ENCODE results near the gene CSRP2. TPM values are rescaled to one million over a fixed set of nuclear protein-coding genes. Genes with fewer than 3 reads are reported as not detected.

The CSRP2 gene
- total RNA-seq, 6 experiments from 2014 or later, result 13.4 to 35.1 (median 22.4) TPM

DNA sequence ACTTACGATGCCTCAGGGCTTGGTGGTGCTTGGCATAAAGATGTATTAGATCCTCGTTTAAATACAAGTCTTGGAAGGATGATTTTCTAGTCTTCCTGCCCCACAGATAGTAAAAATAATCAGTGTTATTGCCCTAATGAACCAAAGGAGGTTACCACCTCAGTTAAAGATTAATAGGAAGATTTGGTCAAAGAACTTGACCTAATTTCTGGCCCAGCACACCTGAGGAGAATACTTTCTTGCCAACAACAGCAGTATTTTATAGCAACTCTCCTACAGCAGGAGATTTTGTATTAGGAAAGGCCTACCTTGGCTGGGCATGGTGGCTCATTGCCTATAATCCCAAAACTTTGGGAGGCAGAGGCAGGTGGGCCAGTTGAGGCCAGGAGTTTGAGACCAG is 31.6 kb downstream of the CSRP2 start:
- Histone ChIP-seq H3K36me3 (peaks cover 0 to 15% (median 2%) of the 10 kb centered on the region in 4 donors), H3K4me3 (no peak overlapping the region), H3K4me1 (peaks cover 0 to 6% (median 0%) of the 10 kb centered on the region in 4 donors), H3K9me3 (no peaks in the 10 kb centered on the region), H3K27ac (no peak overlapping the region), H3K27me3 (no peaks in the 10 kb centered on the region)
- no peak for DNase-seq
- TF ChIP-seq POLR2A (IDR thresholded peaks at IDR 0.05), result no peak
- TF ChIP-seq, protein P1, sequence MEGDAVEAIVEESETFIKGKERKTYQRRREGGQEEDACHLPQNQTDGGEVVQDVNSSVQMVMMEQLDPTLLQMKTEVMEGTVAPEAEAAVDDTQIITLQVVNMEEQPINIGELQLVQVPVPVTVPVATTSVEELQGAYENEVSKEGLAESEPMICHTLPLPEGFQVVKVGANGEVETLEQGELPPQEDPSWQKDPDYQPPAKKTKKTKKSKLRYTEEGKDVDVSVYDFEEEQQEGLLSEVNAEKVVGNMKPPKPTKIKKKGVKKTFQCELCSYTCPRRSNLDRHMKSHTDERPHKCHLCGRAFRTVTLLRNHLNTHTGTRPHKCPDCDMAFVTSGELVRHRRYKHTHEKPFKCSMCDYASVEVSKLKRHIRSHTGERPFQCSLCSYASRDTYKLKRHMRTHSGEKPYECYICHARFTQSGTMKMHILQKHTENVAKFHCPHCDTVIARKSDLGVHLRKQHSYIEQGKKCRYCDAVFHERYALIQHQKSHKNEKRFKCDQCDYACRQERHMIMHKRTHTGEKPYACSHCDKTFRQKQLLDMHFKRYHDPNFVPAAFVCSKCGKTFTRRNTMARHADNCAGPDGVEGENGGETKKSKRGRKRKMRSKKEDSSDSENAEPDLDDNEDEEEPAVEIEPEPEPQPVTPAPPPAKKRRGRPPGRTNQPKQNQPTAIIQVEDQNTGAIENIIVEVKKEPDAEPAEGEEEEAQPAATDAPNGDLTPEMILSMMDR (IDR thresholded peaks at IDR 0.05), result no peak
- 69% methylated on average over 2 of the region's 2 CpGs for WGBS (ENCODE audit: insufficient coverage, low coverage, low lambda C conversion rate, missing lambda C conversion rate)
- intact Hi-C loops (cut with DNase I), result no loop called here
- peak in 1 of 4 donors; percentile 66 for ATAC-seq

DNA sequence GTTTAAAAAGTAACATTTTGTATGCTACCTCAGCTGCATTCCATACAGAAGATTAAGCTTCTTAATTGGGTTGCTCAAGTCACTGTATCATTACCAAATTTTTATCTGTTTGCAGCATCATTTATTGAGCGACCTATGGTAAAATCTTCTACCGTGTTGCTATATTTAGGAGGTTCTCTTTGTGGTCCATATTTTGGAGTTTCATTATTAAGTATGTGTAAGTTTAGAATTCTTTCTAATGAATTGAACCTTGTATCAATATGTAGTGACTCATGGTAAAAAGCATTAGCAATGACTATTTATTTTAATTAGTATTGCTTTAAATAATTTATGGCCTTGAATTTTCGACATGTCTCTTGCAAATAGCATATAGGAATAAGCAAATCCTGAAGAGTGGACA is 42.2 kb downstream of the CSRP2 start:
- ATAC-seq, result no peak
- WGBS (ENCODE audit: insufficient coverage, low coverage, low lambda C conversion rate, missing lambda C conversion rate), result 62% methylated on average over 3 of the region's 3 CpGs
- no peak for TF ChIP-seq POLR2A (IDR thresholded peaks at IDR 0.05)
- TF ChIP-seq, protein P1 (IDR thresholded peaks at IDR 0.05), result no peak
- intact Hi-C loops (cut with DNase I), result no loop called here
- DNase-seq, result no peak
- Histone ChIP-seq H3K27ac (no peak overlapping the region), H3K4me1 (no peaks in the 10 kb centered on the region), H3K36me3 (peaks cover 0 to under 1% (median 0%) of the 10 kb centered on the region in 4 donors), H3K4me3 (no peak overlapping the region), H3K9me3 (no peaks in the 10 kb centered on the region), H3K27me3 (no peaks in the 10 kb centered on the region)

DNA sequence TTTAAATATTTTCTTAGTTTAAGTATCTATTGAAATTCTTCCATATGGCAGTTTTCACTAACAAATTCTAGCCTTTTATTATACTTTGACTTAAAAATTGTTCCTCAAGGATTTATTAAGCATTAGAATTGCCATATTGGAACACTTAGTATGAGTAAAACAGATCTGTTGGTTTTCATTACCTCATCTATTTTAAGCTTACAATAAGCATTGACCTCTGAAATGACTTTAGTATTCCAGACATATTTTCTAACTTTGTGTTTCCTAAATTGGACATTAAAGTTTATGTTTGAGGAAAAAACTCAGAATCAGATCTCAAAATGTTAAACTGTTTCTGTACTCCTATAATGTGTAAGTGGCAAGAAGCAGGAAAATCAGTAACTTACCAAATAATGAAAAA is 48.4 kb downstream of the CSRP2 start:
- peaks cover 0 to 6% (median 2%) of the 10 kb centered on the region in 4 donors for H3K36me3 ChIP-seq
- H3K9me3 ChIP-seq, result no peaks in the 10 kb centered on the region
- intact Hi-C loops (cut with DNase I), result no loop called here
- no peak overlapping the region for H3K27ac ChIP-seq
- TF ChIP-seq POLR2A (IDR thresholded peaks at IDR 0.05), result no peak
- TF ChIP-seq, protein P1 (IDR thresholded peaks at IDR 0.05), result no peak
- no peak overlapping the region for H3K4me3 ChIP-seq
- H3K4me1 ChIP-seq, result no peaks in the 10 kb centered on the region
- H3K27me3 ChIP-seq, result no peaks in the 10 kb centered on the region
- no peak for DNase-seq
- ATAC-seq, result no peak

DNA sequence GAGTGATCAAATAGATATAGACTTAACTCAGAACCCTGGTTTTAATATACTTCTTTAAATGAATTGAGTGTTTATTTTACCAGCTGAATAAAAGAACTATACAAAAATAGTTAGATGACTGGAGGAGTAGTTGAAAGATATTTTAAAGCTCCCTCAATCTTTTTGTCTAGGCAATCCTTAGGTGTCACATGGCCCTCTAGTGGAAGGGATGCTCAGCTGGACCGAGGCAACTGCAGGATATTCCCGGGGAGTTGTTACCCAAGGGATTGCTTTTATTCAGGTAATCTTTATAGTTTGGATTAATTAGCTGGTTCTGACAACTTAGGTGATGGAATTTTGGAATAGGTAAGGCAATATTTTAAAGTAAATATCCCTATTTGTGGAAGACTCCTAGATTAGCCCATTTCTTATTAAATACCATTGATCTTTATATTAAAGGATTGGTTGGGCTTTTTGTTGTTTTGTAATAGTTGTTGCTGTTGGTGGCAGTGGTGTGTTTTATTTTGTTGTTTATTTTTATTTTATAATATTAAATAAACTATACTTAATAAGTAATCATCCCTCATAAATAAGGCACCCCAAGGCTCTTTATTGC is 57.8 kb downstream of the CSRP2 start:
- Histone ChIP-seq H3K27me3 (no peaks in the 10 kb centered on the region), H3K4me3 (no peak overlapping the region), H3K36me3 (no peaks in the 10 kb centered on the region), H3K4me1 (no peaks in the 10 kb centered on the region), H3K9me3 (no peaks in the 10 kb centered on the region), H3K27ac (no peak overlapping the region)
- no peak for DNase-seq
- intact Hi-C loops (cut with DNase I), result no loop called here
- no peak for TF ChIP-seq POLR2A (IDR thresholded peaks at IDR 0.05)
- TF ChIP-seq, protein P1 (IDR thresholded peaks at IDR 0.05), result peak in 3 of 4 donors; percentile 57 to 61 (median 59)
- peak; percentile 68 to 82 (median 79) for ATAC-seq
- WGBS (ENCODE audit: insufficient coverage, low coverage, low lambda C conversion rate, missing lambda C conversion rate), result 12% methylated on average over 2 of the region's 2 CpGs

DNA sequence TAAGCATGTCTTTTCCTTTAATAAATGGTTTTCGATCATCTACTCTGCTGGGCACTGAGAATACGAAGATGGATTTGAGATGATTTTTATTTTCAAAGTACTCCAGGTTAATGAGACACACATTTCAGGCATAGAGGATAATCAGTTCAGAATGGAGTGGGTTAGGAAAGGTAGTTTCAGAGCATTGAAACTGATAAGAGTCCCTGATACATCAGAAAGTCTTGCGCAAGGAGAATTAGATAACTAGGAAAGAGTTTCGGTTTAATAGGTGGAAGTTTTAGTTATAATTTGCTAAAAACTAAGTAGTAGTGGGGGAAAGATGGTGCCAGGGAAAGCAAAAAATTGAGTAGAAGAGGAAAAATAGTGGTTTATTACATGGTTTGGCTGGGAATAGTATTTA is 64.8 kb downstream of the CSRP2 start:
- TF ChIP-seq POLR2A (IDR thresholded peaks at IDR 0.05), result no peak
- TF ChIP-seq, protein P1 (IDR thresholded peaks at IDR 0.05), result no peak
- ATAC-seq, result peak in 2 of 4 donors; percentile 49 to 81

More for the DNA sequence above, 64.8 kb downstream of the CSRP2 start:
- 77% methylated on average over 4 of the region's 4 CpGs for whole genome bisulfite sequencing (ENCODE audit: insufficient coverage, low coverage, low lambda C conversion rate, missing lambda C conversion rate)
- DNase-seq, result no peak
- H3K4me1 ChIP-seq, result no peaks in the 10 kb centered on the region
- H3K4me3 ChIP-seq, result no peak overlapping the region
- H3K27ac ChIP-seq, result no peak overlapping the region
- no peaks in the 10 kb centered on the region for H3K27me3 ChIP-seq
- H3K36me3 ChIP-seq, result no peaks in the 10 kb centered on the region
- intact Hi-C loops (cut with DNase I), result no loop called here
- H3K9me3 ChIP-seq, result no peaks in the 10 kb centered on the region

All from right lobe of liver (tissue), 6 donors.